Nephron (organoid): ENCODE results near the gene DNAI7.

Experiments used
- H3K27ac Mint-ChIP-seq, 3 experiments: 2 replicates each; pipeline ENCODE4 v1.8.0; 2020; ENCODE audit warnings: mixed read lengths in 3 of 3, mild to moderate bottlenecking in 2 of 3, moderate library complexity in 1 of 3
- H3K27me3 Mint-ChIP-seq: 2 replicates; pipeline ENCODE4 v1.8.0; 2021; ENCODE audit warnings: low read depth, mild to moderate bottlenecking, moderate library complexity, mixed read lengths
- H3K36me3 Mint-ChIP-seq: 2 replicates; pipeline ENCODE4 v1.8.0; 2020; ENCODE audit warnings: low read depth, mixed read lengths
- H3K4me1 Mint-ChIP-seq: 2 replicates; pipeline ENCODE4 v1.8.0; 2020; ENCODE audit warnings: mixed read lengths
- H3K4me3 Mint-ChIP-seq, 3 experiments: 2 replicates each; pipeline ENCODE4 v1.8.0; 2020; ENCODE audit warnings: mild to moderate bottlenecking in 3 of 3, mixed read lengths in 3 of 3, moderate library complexity in 2 of 3
- H3K9me3 Mint-ChIP-seq: 2 replicates; pipeline ENCODE4 v1.8.0; 2020; ENCODE audit warnings: mixed read lengths
- CTCF ChIP-seq, 3 experiments: fragments of 200-600 bp; sonication (generic); IDR thresholded peaks; one replicate each; pipeline ENCODE4 v1.5.0; 2021; ENCODE audit warnings: antibody characterized with exemption in 3 of 3; ENCODE audit not compliant: unreplicated experiment in 3 of 3

Gene DNAI7

GRCh38 chr12:25187781-25188180 is 7.2 kb downstream of the DNAI7 start:
- Mint-ChIP-seq H3K27me3 (no peaks in the 10 kb centered on the region), H3K4me1 (peaks cover 4% of the 10 kb centered on the region), H3K36me3 (no peaks in the 10 kb centered on the region), H3K9me3 (no peaks in the 10 kb centered on the region), H3K4me3 (no peak overlapping the region), H3K27ac (no peak overlapping the region)
- TF ChIP-seq CTCF (IDR thresholded peaks at IDR 0.05; ENCODE audit: unreplicated experiment in 3 of 3), result no peak

- Mint-ChIP-seq H3K36me3 (no peaks in the 10 kb centered on the region), H3K4me3 (no peak overlapping the region), H3K4me1 (peaks cover 4% of the 10 kb centered on the region), H3K27me3 (no peaks in the 10 kb centered on the region), H3K9me3 (no peaks in the 10 kb centered on the region), H3K27ac (no peak overlapping the region)
- no peak for TF ChIP-seq CTCF (IDR thresholded peaks at IDR 0.05; ENCODE audit: unreplicated experiment in 3 of 3)
These were observed 8.1 kb downstream of the DNAI7 start for GRCh38 chr12:25186788-25187402.

GRCh38 chr12:25186038-25186787 is 8.7 kb downstream of the DNAI7 start:
- Mint-ChIP-seq H3K27ac (no peak overlapping the region), H3K27me3 (no peaks in the 10 kb centered on the region), H3K4me3 (no peak overlapping the region), H3K36me3 (no peaks in the 10 kb centered on the region), H3K4me1 (peaks cover 4% of the 10 kb centered on the region), H3K9me3 (no peaks in the 10 kb centered on the region)
- no peak for TF ChIP-seq CTCF (IDR thresholded peaks at IDR 0.05; ENCODE audit: unreplicated experiment in 3 of 3)

- no peak overlapping the region for H3K27ac Mint-ChIP-seq
- H3K36me3 Mint-ChIP-seq, result no peaks in the 10 kb centered on the region
- H3K4me1 Mint-ChIP-seq, result peaks cover 4% of the 10 kb centered on the region
These were observed 10.8 kb downstream of the DNAI7 start for GRCh38 chr12:25184132-25184531.

GRCh38 chr12:25182765-25183164 is 12.2 kb downstream of the DNAI7 start:
- H3K9me3 Mint-ChIP-seq, result no peaks in the 10 kb centered on the region
- no peak for TF ChIP-seq CTCF (IDR thresholded peaks at IDR 0.05; ENCODE audit: unreplicated experiment in 3 of 3)
- no peak overlapping the region for H3K27ac Mint-ChIP-seq
- H3K27me3 Mint-ChIP-seq, result no peaks in the 10 kb centered on the region
- H3K4me3 Mint-ChIP-seq, result no peak overlapping the region
- no peaks in the 10 kb centered on the region for H3K4me1 Mint-ChIP-seq
- H3K36me3 Mint-ChIP-seq, result no peaks in the 10 kb centered on the region

More at GRCh38 chr12:25184132-25184531, 10.8 kb downstream of the DNAI7 start:
- Mint-ChIP-seq H3K9me3 (no peaks in the 10 kb centered on the region), H3K27me3 (no peaks in the 10 kb centered on the region), H3K4me3 (no peak overlapping the region)
- TF ChIP-seq CTCF (IDR thresholded peaks at IDR 0.05; ENCODE audit: unreplicated experiment in 3 of 3), result no peak

- peaks cover 4% of the 10 kb centered on the region for H3K27me3 Mint-ChIP-seq
- TF ChIP-seq CTCF (IDR thresholded peaks at IDR 0.05; ENCODE audit: unreplicated experiment in 3 of 3), result no peak
- no peak overlapping the region for H3K27ac Mint-ChIP-seq
- no peaks in the 10 kb centered on the region for H3K4me1 Mint-ChIP-seq
- no peaks in the 10 kb centered on the region for H3K36me3 Mint-ChIP-seq
- H3K4me3 Mint-ChIP-seq, result no peak overlapping the region
- H3K9me3 Mint-ChIP-seq, result no peaks in the 10 kb centered on the region
These were observed 32.1 kb downstream of the DNAI7 start for GRCh38 chr12:25162866-25163265.
